Mucosa of descending colon (tissue), 3 donors: ENCODE measurements around the gene NT5E. TPM values are rescaled to one million over a fixed set of nuclear protein-coding genes. Genes with fewer than 3 reads are reported as not detected.

Experiments used
- ATAC-seq: fragments of 200-7000 bp; cut with Tn5 transposase; one replicate; pipeline ENCODE4 v1.9.1; 2020; ENCODE audit warnings: mild to moderate bottlenecking, moderate library complexity
- DNase-seq, 3 donors: peaks; one replicate each; pipeline ENCODE4 v3.0.0-alpha.2; 2020
- H3K36me3 ChIP-seq: fragments of 200-600 bp; one replicate; pipeline ENCODE4 v1.8.0; 2021; ENCODE audit warnings: low read depth, mild to moderate bottlenecking
- H3K4me1 ChIP-seq: fragments of 200-600 bp; one replicate; pipeline ENCODE4 v1.8.0; 2021; ENCODE audit warnings: low read depth, mild to moderate bottlenecking
- H3K4me3 ChIP-seq: fragments of 200-600 bp; one replicate; pipeline ENCODE4 v1.8.0; 2021; ENCODE audit warnings: mild to moderate bottlenecking
- H3K9me3 ChIP-seq: fragments of 200-600 bp; one replicate; pipeline ENCODE4 v1.8.0; 2021; ENCODE audit warnings: mild to moderate bottlenecking
- CTCF ChIP-seq: fragments of 200-600 bp; IDR thresholded peaks from one replicate; pipeline ENCODE4 v1.8.0; 2022; ENCODE audit warnings: antibody characterized with exemption, mild to moderate bottlenecking
- intact Hi-C, 2 donors: fragments of 100-400 bp; cut with DNase I in 1 of 2; cut with micrococcal nuclease in 1 of 2; formaldehyde crosslinking; loops; one replicate each; pipeline versions ENCODE4 v1.11.0 to v1.11.1; 2022; cut with DNase I, micrococcal nuclease
- total RNA-seq, 3 donors: library from RNA; stranded (reverse); fragmentation: NEBNext Ultra II Directional in 2 of 3; extraction: Animal tissue kit (Norgen Biotek cat#: 25700) in 2 of 3; gene quantifications; one replicate each; pipeline versions ENCODE4 v1.2.1 to v1.2.4, GENCODE V29; 2021 to 2023
- donor health status: DM: no; HTN: no; CAD: no; lungs with moderate emphysema.
- donor health status: DM: no; HTN: no; CAD: no.
- donor health status: DM: no; HTN: yes; CAD: no.

Gene NT5E
- total RNA-seq, 3 donors from 2014 or later: 29.0 to 75.8 (median 29.7) TPM

GRCh38 chr6:85408039-85408438 lies 41.8 kb upstream of the NT5E start:
- Histone ChIP-seq H3K4me3 (no peak overlapping the region), H3K4me1 (peaks cover 24% of the 10 kb centered on the region), H3K9me3 (no peaks in the 10 kb centered on the region), H3K36me3 (no peaks in the 10 kb centered on the region)
- intact Hi-C loops: no loop called here
- TF ChIP-seq CTCF: no peak
- no peak for ATAC-seq
- no peak for DNase-seq

DNA sequence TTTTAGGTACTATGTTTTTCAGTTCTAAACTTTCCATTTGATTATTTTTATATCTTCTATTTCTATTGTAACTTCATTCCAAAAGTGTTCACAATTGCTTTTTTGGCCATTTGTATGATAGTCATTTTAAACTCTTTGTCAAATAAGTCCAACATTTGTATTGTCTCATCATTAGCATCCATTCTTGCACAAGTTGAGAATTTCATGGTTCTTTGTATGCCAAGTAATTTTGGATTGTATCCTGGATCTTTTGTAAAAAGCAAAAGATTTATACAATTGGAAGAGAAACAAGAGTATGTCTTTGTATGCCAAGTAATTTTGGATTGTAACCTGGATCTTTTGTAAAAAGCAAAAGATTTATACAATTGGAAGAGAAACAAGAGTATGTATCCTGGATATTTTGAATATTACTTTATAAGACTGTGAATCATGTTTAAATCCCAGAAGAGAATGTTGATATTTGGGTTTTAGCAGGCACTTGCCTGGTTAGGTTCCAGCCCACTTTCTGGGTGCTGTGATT lies 36.9 kb upstream of the NT5E start:
- H3K36me3 ChIP-seq: no peaks in the 10 kb centered on the region
- ATAC-seq (no peak), DNase-seq (no peak)
- H3K4me3 ChIP-seq: no peak overlapping the region
- peaks cover 5% of the 10 kb centered on the region for H3K4me1 ChIP-seq
- no peaks in the 10 kb centered on the region for H3K9me3 ChIP-seq
- intact Hi-C loops: no loop called here
- TF ChIP-seq CTCF: no peak

DNA sequence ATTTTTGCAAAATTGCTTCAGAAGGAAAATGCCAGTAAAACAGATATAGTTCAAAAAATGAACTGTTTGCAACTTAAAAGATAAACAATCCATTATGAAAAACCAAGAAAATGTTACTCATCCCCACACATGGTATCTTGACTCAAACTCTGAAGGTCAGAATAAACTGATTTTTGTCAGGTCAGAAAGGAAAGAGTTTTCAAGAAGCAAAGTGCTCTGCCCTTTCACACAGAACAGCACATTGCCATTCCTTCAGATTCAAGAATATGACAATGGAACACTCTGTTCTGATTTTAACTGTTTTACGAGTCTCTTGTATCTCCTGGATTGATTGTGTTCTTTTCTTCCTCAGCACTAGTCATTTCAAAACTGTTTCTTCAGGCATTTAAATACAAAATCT lies 33.8 kb upstream of the NT5E start:
- TF ChIP-seq CTCF: no peak
- intact Hi-C loops: no loop called here
- ATAC-seq: peak; percentile 66

DNA sequence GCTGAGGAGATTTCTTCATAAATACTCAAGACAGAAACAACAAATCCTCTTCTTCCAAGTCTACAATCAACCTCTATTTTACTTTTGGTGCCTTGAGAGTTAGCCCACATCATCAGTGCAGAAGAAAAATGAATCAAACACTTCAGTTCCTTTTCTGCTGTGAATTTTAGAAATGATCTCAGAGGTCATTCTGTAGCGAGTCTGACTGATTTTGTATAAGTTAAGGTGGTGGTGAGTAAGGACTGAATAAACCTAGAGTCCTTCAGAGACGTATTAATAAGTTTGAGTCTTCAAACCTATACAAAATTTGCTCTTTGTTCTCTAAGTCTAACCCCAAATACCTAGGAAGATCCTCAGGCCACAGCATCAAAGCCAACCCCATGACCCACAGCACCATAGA lies 33.1 kb upstream of the NT5E start:
- no peak for TF ChIP-seq CTCF
- ATAC-seq: no peak

More for the DNA sequence above, 33.8 kb upstream of the NT5E start:
- H3K4me1 ChIP-seq: peaks cover 5% of the 10 kb centered on the region
- H3K4me3 ChIP-seq: no peak overlapping the region
- DNase-seq: no peak
- H3K36me3 ChIP-seq: no peaks in the 10 kb centered on the region
- no peaks in the 10 kb centered on the region for H3K9me3 ChIP-seq

DNA sequence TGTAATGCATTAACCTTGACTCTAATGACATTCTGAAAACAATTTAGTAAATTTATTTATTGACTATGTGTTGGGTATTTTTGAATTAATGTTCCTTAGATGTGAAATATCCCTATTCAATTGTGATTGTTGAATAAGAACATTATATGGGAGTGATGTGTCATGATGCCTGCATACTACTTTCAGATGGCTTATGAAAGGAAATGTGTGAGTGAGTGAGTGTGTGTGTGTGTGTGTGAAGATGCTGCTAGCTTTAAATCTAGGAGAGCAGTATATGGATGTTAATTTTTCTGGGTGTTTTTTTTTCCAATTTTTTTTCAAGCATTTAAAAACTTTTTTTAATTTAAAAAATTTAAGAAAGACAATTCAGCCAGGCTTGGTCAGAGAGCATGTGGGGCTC lies 32.5 kb upstream of the NT5E start:
- Histone ChIP-seq H3K4me3 (no peak overlapping the region), H3K9me3 (no peaks in the 10 kb centered on the region), H3K4me1 (peaks cover 5% of the 10 kb centered on the region), H3K36me3 (no peaks in the 10 kb centered on the region)
- intact Hi-C loops: no loop called here
- TF ChIP-seq CTCF: no peak
- no peak for DNase-seq
- ATAC-seq: no peak

More for the DNA sequence above, 33.1 kb upstream of the NT5E start:
- intact Hi-C loops: no loop called here
- no peak for DNase-seq
- Histone ChIP-seq H3K4me3 (no peak overlapping the region), H3K9me3 (no peaks in the 10 kb centered on the region), H3K36me3 (no peaks in the 10 kb centered on the region), H3K4me1 (peaks cover 5% of the 10 kb centered on the region)

DNA sequence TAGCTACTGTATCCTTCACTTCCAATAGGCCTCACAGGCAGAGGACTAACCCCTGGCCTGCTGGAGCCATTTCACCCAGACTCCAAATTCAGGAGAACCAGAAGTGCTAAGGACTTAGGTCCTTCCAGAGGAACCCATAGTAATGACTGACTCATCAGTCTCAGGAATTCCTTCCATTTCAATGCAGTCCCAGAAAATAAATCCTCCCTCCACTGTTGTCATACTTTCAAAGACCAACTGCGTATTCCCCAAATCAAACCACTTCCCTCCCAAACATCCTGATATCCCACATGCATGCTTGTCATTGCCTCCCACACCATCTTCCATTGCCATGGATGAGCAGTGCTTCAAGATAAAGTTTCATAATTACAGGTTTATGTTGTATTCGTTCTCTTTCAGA lies 31.8 kb upstream of the NT5E start:
- Histone ChIP-seq H3K4me1 (peaks cover 5% of the 10 kb centered on the region), H3K36me3 (no peaks in the 10 kb centered on the region), H3K4me3 (no peak overlapping the region), H3K9me3 (no peaks in the 10 kb centered on the region)
- ATAC-seq (no peak), DNase-seq (no peak)
- intact Hi-C loops: no loop called here
- no peak for TF ChIP-seq CTCF
